ENCODE results near the gene STT3A.

DNA sequence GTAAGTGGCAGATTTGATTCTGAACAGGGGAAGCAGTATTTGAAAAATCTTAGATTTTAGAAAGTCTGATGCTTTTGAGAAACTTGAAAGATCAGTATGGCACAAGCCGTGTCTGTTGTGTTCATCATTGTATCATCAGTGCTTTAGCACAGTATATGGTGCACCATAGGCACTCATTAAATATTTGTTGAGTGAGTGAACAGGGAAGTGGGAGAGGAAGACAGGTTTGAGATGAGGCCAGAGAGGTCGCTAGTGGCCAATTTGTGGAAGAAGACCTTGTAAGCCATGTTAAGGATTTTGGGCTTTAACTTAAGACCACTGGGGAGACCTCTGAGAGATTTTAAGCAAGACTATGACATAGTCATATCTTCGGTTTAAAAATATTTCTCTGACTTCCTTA, 45.2 kb downstream of the STT3A start:
- TF ChIP-seq, protein P1, sequence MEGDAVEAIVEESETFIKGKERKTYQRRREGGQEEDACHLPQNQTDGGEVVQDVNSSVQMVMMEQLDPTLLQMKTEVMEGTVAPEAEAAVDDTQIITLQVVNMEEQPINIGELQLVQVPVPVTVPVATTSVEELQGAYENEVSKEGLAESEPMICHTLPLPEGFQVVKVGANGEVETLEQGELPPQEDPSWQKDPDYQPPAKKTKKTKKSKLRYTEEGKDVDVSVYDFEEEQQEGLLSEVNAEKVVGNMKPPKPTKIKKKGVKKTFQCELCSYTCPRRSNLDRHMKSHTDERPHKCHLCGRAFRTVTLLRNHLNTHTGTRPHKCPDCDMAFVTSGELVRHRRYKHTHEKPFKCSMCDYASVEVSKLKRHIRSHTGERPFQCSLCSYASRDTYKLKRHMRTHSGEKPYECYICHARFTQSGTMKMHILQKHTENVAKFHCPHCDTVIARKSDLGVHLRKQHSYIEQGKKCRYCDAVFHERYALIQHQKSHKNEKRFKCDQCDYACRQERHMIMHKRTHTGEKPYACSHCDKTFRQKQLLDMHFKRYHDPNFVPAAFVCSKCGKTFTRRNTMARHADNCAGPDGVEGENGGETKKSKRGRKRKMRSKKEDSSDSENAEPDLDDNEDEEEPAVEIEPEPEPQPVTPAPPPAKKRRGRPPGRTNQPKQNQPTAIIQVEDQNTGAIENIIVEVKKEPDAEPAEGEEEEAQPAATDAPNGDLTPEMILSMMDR (IDR thresholded peaks at IDR 0.05) = no peak
- no peak for TF ChIP-seq POLR2AphosphoS5 (IDR thresholded peaks at IDR 0.05)
